HCT116 (cell line): ENCODE data around the gene HIF1A. TPM values are rescaled to one million over a fixed set of nuclear protein-coding genes. Genes with fewer than 3 reads are reported as not detected.

Experiments
- ATAC-seq: fragments of 200-7000 bp; cut with Tn5 transposase; 2 replicates; pipeline ENCODE4 v1.9.1; 2020; ENCODE audit warnings: mild to moderate bottlenecking, moderate library complexity
- BruUV-seq: library from RNA; stranded (reverse); fragments of 400-500 nt; replicated peaks from 2 replicates; lab custom pipeline; 2021; lab: Mats Ljungman, UMichigan
- CTCF ChIA-PET: fragments of 300-600 bp; sonication (Branson Sonifier 250); formaldehyde crosslinking; loops from one replicate; lab custom pipeline; 2021; ENCODE audit warnings: antibody characterized with exemption; lab: Charles Lee
- POLR2A ChIA-PET: fragments of 300-600, 350-600 bp; sonication (Branson Sonifier 250); formaldehyde crosslinking; loops from one replicate; lab custom pipeline; 2021; ENCODE audit warnings: antibody characterized with exemption; lab: Charles Lee
- RAD21 ChIA-PET, 2 experiments: fragments of 300-600 bp; sonication (Branson Sonifier 250); formaldehyde crosslinking; loops; one replicate each; lab custom pipeline; 2023; ENCODE audit warnings: low total read pairs in 2 of 2; ENCODE audit not compliant: uncharacterized antibody in 2 of 2, unreplicated experiment in 2 of 2, low non-redundant PET in 1 of 2; lab: Charles Lee
- DNase-seq: peaks from one replicate; pipeline ENCODE4 v3.0.0-alpha.2; 2010; ENCODE audit warnings: low read depth, low spot score
- H2AFZ ChIP-seq: fragments of 200-600 bp; shearing (Covaris generic), sonication (generic); 2 replicates; pipeline ENCODE4 v1.6.1; 2017; ENCODE audit warnings: low read depth, mixed run types, mixed read lengths, antibody characterized with exemption, low read length; ENCODE audit not compliant: poor library complexity, severe bottlenecking
- H3K27ac ChIP-seq: 2 replicates; pipeline ENCODE4 v1.5.1; 2012; ENCODE audit warnings: low read depth, low read length
- H3K27me3 ChIP-seq: fragments of 200-600 bp; sonication (generic); 2 replicates; pipeline ENCODE4 v1.6.1; 2016; ENCODE audit warnings: mixed run types, low read length, mixed read lengths; ENCODE audit not compliant: insufficient read depth
- H3K36me3 ChIP-seq, 2 experiments: fragments of 200-500 bp in 1 of 2; fragments of 200-600 bp in 1 of 2; sonication (Bioruptor generic) in 1 of 2; sonication (generic) in 1 of 2; 2 replicates each; pipeline versions ENCODE4 v1.5.1 to v1.6.1; 2014 to 2016; ENCODE audit warnings: low read length in 2 of 2, inconsistent platforms in 1 of 2, mixed read lengths in 1 of 2, mixed run types in 1 of 2; ENCODE audit not compliant: insufficient read depth in 2 of 2, control insufficient read depth in 1 of 2
- H3K4me1 ChIP-seq, 2 experiments: fragments of 200-600 bp in 1 of 2; sonication (generic) in 1 of 2; 2 replicates each; pipeline versions ENCODE4 v1.5.1 to v1.6.1; 2012 to 2017; ENCODE audit warnings: low read length in 2 of 2, inconsistent platforms in 1 of 2, mild to moderate bottlenecking in 1 of 2, mixed read lengths in 1 of 2, mixed run types in 1 of 2, moderate library complexity in 1 of 2; ENCODE audit not compliant: insufficient read depth in 2 of 2, control insufficient read depth in 1 of 2
- H3K4me2 ChIP-seq: fragments of 200-600 bp; sonication (generic); 2 replicates; pipeline ENCODE4 v1.6.1; 2017; ENCODE audit warnings: mixed run types, low read length, mixed read lengths
- H3K4me3 ChIP-seq, 2 experiments: fragments of 200-600 bp in 1 of 2; sonication (generic) in 1 of 2; replicated peaks in 1 of 2; 2 replicates each; pipeline ENCODE4 v1.5.1; 2011 to 2016; ENCODE audit warnings: low read length in 2 of 2, control low read depth in 1 of 2, low read depth in 1 of 2, mild to moderate bottlenecking in 1 of 2, mixed read lengths in 1 of 2, mixed run types in 1 of 2
- H3K79me2 ChIP-seq: fragments of 200-600 bp; sonication (generic); 2 replicates; pipeline ENCODE4 v1.6.1; 2017; ENCODE audit warnings: mild to moderate bottlenecking, mixed run types, low read length, moderate library complexity, mixed read lengths; ENCODE audit not compliant: insufficient read depth
- H3K9ac ChIP-seq: fragments of 200-600 bp; sonication (generic); 2 replicates; pipeline ENCODE4 v1.6.1; 2016; ENCODE audit warnings: low read length, mixed read lengths
- H3K9me2 ChIP-seq: fragments of 200-600 bp; sonication (generic), shearing (Covaris generic); 2 replicates; pipeline ENCODE4 v1.6.1; 2017; ENCODE audit warnings: mixed run types, mild to moderate bottlenecking, moderate library complexity; ENCODE audit not compliant: insufficient read depth
- H3K9me3 ChIP-seq, 2 experiments: fragments of 200-500 bp in 1 of 2; fragments of 200-600 bp in 1 of 2; sonication (Bioruptor generic) in 1 of 2; sonication (generic) in 1 of 2; 2 replicates each; pipeline ENCODE4 v1.6.1; 2014 to 2017; ENCODE audit warnings: low read length in 2 of 2, mixed read lengths in 2 of 2, inconsistent platforms in 1 of 2, low read depth in 1 of 2, mild to moderate bottlenecking in 1 of 2, mixed run types in 1 of 2, moderate library complexity in 1 of 2; ENCODE audit not compliant: control insufficient read depth in 1 of 2, insufficient read depth in 1 of 2
- H4K20me1 ChIP-seq: fragments of 200-600 bp; sonication (generic), shearing (Covaris generic); 2 replicates; pipeline ENCODE4 v1.6.1; 2017; ENCODE audit warnings: mixed run types, mild to moderate bottlenecking, moderate library complexity; ENCODE audit not compliant: insufficient read depth
- ATF3 ChIP-seq: IDR thresholded peaks from 2 replicates; pipeline ENCODE4 v1.6.1; 2012
- CBX3 ChIP-seq: IDR thresholded peaks from 2 replicates; pipeline ENCODE4 v1.6.1; 2012; ENCODE audit warnings: low read depth
- CEBPB ChIP-seq: IDR thresholded peaks from 2 replicates; pipeline ENCODE4 v1.6.1; 2012; ENCODE audit warnings: low read depth
- CTCF ChIP-seq, 3 experiments: fragments of 200-600 bp in 1 of 3; sonication (generic) in 1 of 3; IDR thresholded peaks in 2 of 3; conservative IDR thresholded peaks in 1 of 3; 2 replicates each; pipeline ENCODE4 v1.5.1; 2012 to 2017; ENCODE audit warnings: low read depth in 2 of 3, low read length in 2 of 3, antibody characterized with exemption in 1 of 3, borderline replicate concordance in 1 of 3, control low read depth in 1 of 3, mild to moderate bottlenecking in 1 of 3, mixed read lengths in 1 of 3, mixed run types in 1 of 3, moderate library complexity in 1 of 3; ENCODE audit not compliant: insufficient read depth in 1 of 3
- EGR1 ChIP-seq: IDR thresholded peaks from 2 replicates; pipeline ENCODE4 v1.6.1; 2012; ENCODE audit warnings: low read depth
- ELF1 ChIP-seq: IDR thresholded peaks from 2 replicates; pipeline ENCODE4 v1.6.1; 2012; ENCODE audit warnings: low read depth, borderline replicate concordance
- MAX ChIP-seq: IDR thresholded peaks from 2 replicates; pipeline ENCODE4 v1.6.1; 2012
- POLR2A ChIP-seq: IDR thresholded peaks from 2 replicates; pipeline ENCODE4 v1.7.0; 2011; ENCODE audit warnings: borderline replicate concordance; ENCODE audit not compliant: insufficient read depth, insufficient read length; ENCODE audit errors: extremely low read depth
- POLR2AphosphoS5 ChIP-seq: IDR thresholded peaks from 2 replicates; pipeline ENCODE4 v1.6.1; 2011; ENCODE audit warnings: mild to moderate bottlenecking, low read depth, low read length, moderate library complexity
- SP1 ChIP-seq: IDR thresholded peaks from 2 replicates; pipeline ENCODE4 v1.6.1; 2012; ENCODE audit warnings: low read depth
- SRF ChIP-seq: IDR thresholded peaks from 2 replicates; pipeline ENCODE4 v1.6.1; 2012; ENCODE audit warnings: low read depth
- TCF7L2 ChIP-seq: IDR thresholded peaks from 2 replicates; pipeline ENCODE4 v1.7.0; 2011; ENCODE audit warnings: borderline replicate concordance, inconsistent platforms; ENCODE audit not compliant: insufficient read depth, insufficient read length; ENCODE audit errors: extremely low read depth
- YY1 ChIP-seq: IDR thresholded peaks from 2 replicates; pipeline ENCODE4 v1.6.1; 2011; ENCODE audit warnings: low read length, low read depth, moderate library complexity, mild to moderate bottlenecking; ENCODE audit not compliant: insufficient replicate concordance; ENCODE audit errors: extremely low read depth
- ZBTB33 ChIP-seq: IDR thresholded peaks from 2 replicates; pipeline ENCODE4 v1.6.1; 2011; ENCODE audit warnings: mild to moderate bottlenecking, low read length, moderate library complexity; ENCODE audit not compliant: insufficient replicate concordance; ENCODE audit errors: extremely low read depth
- ZFX ChIP-seq: fragments of 450-650 bp; IDR thresholded peaks from 2 replicates; pipeline ENCODE4 v1.6.1; 2017
- ZNF274 ChIP-seq: fragments of 200-500 bp; sonication (Bioruptor generic); IDR thresholded peaks from 2 replicates; pipeline ENCODE4 v1.6.1; 2014; ENCODE audit warnings: mild to moderate bottlenecking, low read depth, low read length, inconsistent platforms
- intact Hi-C: fragments of 100-400 bp; cut with micrococcal nuclease; formaldehyde crosslinking; loops from 2 replicates; pipeline ENCODE4 v1.10.0; 2022
- total RNA-seq: library from RNA; stranded (reverse); gene quantifications from one replicate; pipeline ENCODE4 v1.2.1, GENCODE V29; 2021; ENCODE audit not compliant: unreplicated experiment

HIF1A gene
- total RNA-seq, 1 experiment from 2014 or later = 113 TPM

- no peaks in the 10 kb centered on the region for H3K36me3 ChIP-seq
- no peak overlapping the region for H2AFZ ChIP-seq
- no peak for DNase-seq
- no peak overlapping the region for H3K27ac ChIP-seq
- no TSS peak for BruUV-seq
- no peaks in the 10 kb centered on the region for H3K4me1 ChIP-seq
- ATAC-seq = no peak
- no peak overlapping the region for H3K4me3 ChIP-seq
- no peaks in the 10 kb centered on the region for H3K27me3 ChIP-seq
- H3K4me2 ChIP-seq = no peak overlapping the region
- ChIA-PET CTCF (no interaction called here), POLR2A (no interaction called here), RAD21 (no interaction called here)
- no peaks in the 10 kb centered on the region for H3K9me3 ChIP-seq
- no peaks in the 10 kb centered on the region for H3K9me2 ChIP-seq
- TF ChIP-seq CBX3 (no peak), ZFX (no peak), ZBTB33 (no peak), YY1 (no peak), CTCF (IDR thresholded peaks at IDR 0.05 in 2 of 3, conservative IDR thresholded peaks at IDR 0.05 in 1 of 3; ENCODE audit: borderline replicate concordance in 1 of 3, insufficient read depth in 1 of 3, low read depth in 2 of 3, low read length in 2 of 3) (no peak), POLR2A (no peak), TCF7L2 (no peak), SP1 (no peak), EGR1 (no peak), ELF1 (no peak), ATF3 (no peak), MAX (no peak), ZNF274 (no peak), SRF (no peak), CEBPB (no peak), POLR2AphosphoS5 (no peak)
- no peaks in the 10 kb centered on the region for H3K79me2 ChIP-seq
- intact Hi-C loops = no loop called here
- no peaks in the 10 kb centered on the region for H4K20me1 ChIP-seq
- H3K9ac ChIP-seq = no peak overlapping the region
Observed at GRCh38 chr14:61651355-61651754, 44.0 kb upstream of the HIF1A start.
